Activated naive CD4-positive, alpha-beta T cell treated with anti-CD3 and anti-CD28 coated beads for 36 hours (primary cell): ENCODE data around the gene SNAP29. TPM values are rescaled to one million over a fixed set of nuclear protein-coding genes. Genes with fewer than 3 reads are reported as not detected.
A peak's percentile ranks its signal among the peaks of the same experiment; 100 is the strongest.

Experiments
- CTCF ChIA-PET: fragments of 350-600 bp; sonication (Branson Sonifier 250); formaldehyde crosslinking; loops from one replicate; lab custom pipeline; 2021; ENCODE audit warnings: antibody characterized with exemption; lab: Charles Lee
- DNase-seq: peaks from one replicate; pipeline ENCODE4 v3.0.0-alpha.2; 2020
- H3K27ac Mint-ChIP-seq: one replicate; pipeline ENCODE4 v1.8.0; 2021; ENCODE audit warnings: mild to moderate bottlenecking, mixed read lengths
- H3K27me3 Mint-ChIP-seq: one replicate; pipeline ENCODE4 v1.8.0; 2021; ENCODE audit warnings: low read depth, mixed read lengths
- H3K36me3 Mint-ChIP-seq: one replicate; pipeline ENCODE4 v1.8.0; 2021; ENCODE audit warnings: low read depth, mixed read lengths
- H3K4me1 Mint-ChIP-seq: one replicate; pipeline ENCODE4 v1.8.0; 2021; ENCODE audit warnings: low read depth, mixed read lengths
- H3K4me3 Mint-ChIP-seq: one replicate; pipeline ENCODE4 v1.8.0; 2021; ENCODE audit warnings: mild to moderate bottlenecking, moderate library complexity, mixed read lengths
- H3K9me3 Mint-ChIP-seq: one replicate; pipeline ENCODE4 v1.8.0; 2021; ENCODE audit warnings: mixed read lengths
- intact Hi-C: fragments of 100-400 bp; cut with micrococcal nuclease; formaldehyde crosslinking; loops from one replicate; pipeline ENCODE4 v1.15.1; 2023
- total RNA-seq, 2 experiments: library from RNA; stranded (reverse); gene quantifications; one replicate each; pipeline ENCODE4 v1.2.3, GENCODE V29; 2021

Gene SNAP29
- total RNA-seq, 2 experiments from 2014 or later = 22.1 to 24.2 TPM

- H3K4me3 Mint-ChIP-seq = no peak overlapping the region
- no peaks in the 10 kb centered on the region for H3K9me3 Mint-ChIP-seq
- H3K27ac Mint-ChIP-seq = no peak overlapping the region
- DNase-seq = no peak
- intact Hi-C loops = no loop called here
- no peaks in the 10 kb centered on the region for H3K27me3 Mint-ChIP-seq
- CTCF ChIA-PET = interaction anchor here (1.5 to 1.7 kb wide), 2 partner anchors 9 to 144 kb away, joined by 3 to 6 read pairs; no protein-coding TSS in a partner anchor
- H3K4me1 Mint-ChIP-seq = no peaks in the 10 kb centered on the region
- peaks cover 12% of the 10 kb centered on the region for H3K36me3 Mint-ChIP-seq
These were observed 18.9 kb downstream of the SNAP29 start for GRCh38 chr22:20877715-20878114.

- no peaks in the 10 kb centered on the region for H3K9me3 Mint-ChIP-seq
- H3K27me3 Mint-ChIP-seq = no peaks in the 10 kb centered on the region
- H3K27ac Mint-ChIP-seq = no peak overlapping the region
- peaks cover 15% of the 10 kb centered on the region for H3K36me3 Mint-ChIP-seq
- CTCF ChIA-PET = interaction anchor here (0.9 kb wide), 1 partner anchor 222 kb away, joined by 3 read pairs; no protein-coding TSS in a partner anchor
- no peak overlapping the region for H3K4me3 Mint-ChIP-seq
- DNase-seq = no peak
- no peaks in the 10 kb centered on the region for H3K4me1 Mint-ChIP-seq
- intact Hi-C loops = no loop called here
These were observed 22.4 kb downstream of the SNAP29 start for GRCh38 chr22:20881231-20881630.

- peaks cover 10% of the 10 kb centered on the region for H3K36me3 Mint-ChIP-seq
- intact Hi-C loops = no loop called here
These were observed 23.3 kb downstream of the SNAP29 start for GRCh38 chr22:20881869-20882815.

GRCh38 chr22:20882855-20883254, 24.0 kb downstream of the SNAP29 start:
- H3K9me3 Mint-ChIP-seq = no peaks in the 10 kb centered on the region
- no peaks in the 10 kb centered on the region for H3K4me1 Mint-ChIP-seq
- intact Hi-C loops = no loop called here
- H3K4me3 Mint-ChIP-seq = no peak overlapping the region
- peaks cover 15% of the 10 kb centered on the region for H3K36me3 Mint-ChIP-seq
- no peaks in the 10 kb centered on the region for H3K27me3 Mint-ChIP-seq
- CTCF ChIA-PET = interaction anchor here (0.6 kb wide), 1 partner anchor 99 kb away, joined by 3 read pairs; no protein-coding TSS in a partner anchor
- DNase-seq = no peak
- H3K27ac Mint-ChIP-seq = no peak overlapping the region

More at GRCh38 chr22:20881869-20882815, 23.3 kb downstream of the SNAP29 start:
- DNase-seq = no peak
- Mint-ChIP-seq H3K27ac (no peak overlapping the region), H3K4me1 (no peaks in the 10 kb centered on the region), H3K27me3 (no peaks in the 10 kb centered on the region), H3K4me3 (no peak overlapping the region), H3K9me3 (no peaks in the 10 kb centered on the region)
- CTCF ChIA-PET = interaction anchor here (0.6 kb wide), 1 partner anchor 104 kb away, joined by 3 read pairs; no protein-coding TSS in a partner anchor

GRCh38 chr22:20884454-20884853, 25.6 kb downstream of the SNAP29 start:
- Mint-ChIP-seq H3K4me1 (no peaks in the 10 kb centered on the region), H3K4me3 (no peak overlapping the region), H3K9me3 (no peaks in the 10 kb centered on the region), H3K27ac (no peak overlapping the region), H3K36me3 (peaks cover 19% of the 10 kb centered on the region), H3K27me3 (no peaks in the 10 kb centered on the region)
- CTCF ChIA-PET = no interaction called here
- intact Hi-C loops = no loop called here
- DNase-seq = no peak

GRCh38 chr22:20885017-20885556, 26.3 kb downstream of the SNAP29 start:
- no peak overlapping the region for H3K27ac Mint-ChIP-seq
- H3K27me3 Mint-ChIP-seq = no peaks in the 10 kb centered on the region
- no peaks in the 10 kb centered on the region for H3K9me3 Mint-ChIP-seq
- CTCF ChIA-PET = interaction anchor here (0.9 kb wide), 1 partner anchor 141 kb away, joined by 3 read pairs; no protein-coding TSS in a partner anchor
- DNase-seq = no peak
- intact Hi-C loops = no loop called here
- no peaks in the 10 kb centered on the region for H3K4me1 Mint-ChIP-seq
- no peak overlapping the region for H3K4me3 Mint-ChIP-seq
- peaks cover 23% of the 10 kb centered on the region for H3K36me3 Mint-ChIP-seq

GRCh38 chr22:20885557-20886323, 26.9 kb downstream of the SNAP29 start:
- H3K4me1 Mint-ChIP-seq = no peaks in the 10 kb centered on the region
- intact Hi-C loops = no loop called here
- H3K27me3 Mint-ChIP-seq = no peaks in the 10 kb centered on the region
- H3K4me3 Mint-ChIP-seq = no peak overlapping the region
- H3K36me3 Mint-ChIP-seq = peaks cover 23% of the 10 kb centered on the region
- DNase-seq = peak; percentile 55
- CTCF ChIA-PET = interaction anchor here (0.6 to 1.4 kb wide), 9 partner anchors 9 to 152 kb away, joined by 3 to 5 read pairs (median 3); no protein-coding TSS in a partner anchor
- H3K27ac Mint-ChIP-seq = peak overlapping the region; percentile 19
- no peaks in the 10 kb centered on the region for H3K9me3 Mint-ChIP-seq

- CTCF ChIA-PET = no interaction called here
- DNase-seq = no peak
- intact Hi-C loops = no loop called here
- Mint-ChIP-seq H3K4me3 (no peak overlapping the region), H3K27ac (no peak overlapping the region), H3K4me1 (no peaks in the 10 kb centered on the region), H3K9me3 (no peaks in the 10 kb centered on the region), H3K27me3 (no peaks in the 10 kb centered on the region), H3K36me3 (peaks cover 23% of the 10 kb centered on the region)
These were observed 28.6 kb downstream of the SNAP29 start for GRCh38 chr22:20887375-20887774.

- intact Hi-C loops = no loop called here
- no peaks in the 10 kb centered on the region for H3K27me3 Mint-ChIP-seq
- no peak for DNase-seq
- H3K27ac Mint-ChIP-seq = no peak overlapping the region
- H3K4me1 Mint-ChIP-seq = no peaks in the 10 kb centered on the region
- no peak overlapping the region for H3K4me3 Mint-ChIP-seq
- CTCF ChIA-PET = interaction anchor here (1.1 kb wide), 1 partner anchor 105 kb away, joined by 3 read pairs; no protein-coding TSS in a partner anchor
- peaks cover 16% of the 10 kb centered on the region for H3K36me3 Mint-ChIP-seq
- H3K9me3 Mint-ChIP-seq = no peaks in the 10 kb centered on the region
These were observed 30.4 kb downstream of the SNAP29 start for GRCh38 chr22:20889025-20889704.

GRCh38 chr22:20889904-20890540, 31.2 kb downstream of the SNAP29 start:
- intact Hi-C loops = no loop called here
- Mint-ChIP-seq H3K27ac (no peak overlapping the region), H3K4me3 (no peak overlapping the region), H3K36me3 (peaks cover 13% of the 10 kb centered on the region), H3K4me1 (no peaks in the 10 kb centered on the region), H3K27me3 (peaks cover 2% of the 10 kb centered on the region), H3K9me3 (no peaks in the 10 kb centered on the region)
- DNase-seq = no peak
- CTCF ChIA-PET = interaction anchor here (1.1 kb wide), 1 partner anchor 106 kb away, joined by 3 read pairs; no protein-coding TSS in a partner anchor

GRCh38 chr22:20890975-20891374, 32.2 kb downstream of the SNAP29 start:
- Mint-ChIP-seq H3K4me1 (no peaks in the 10 kb centered on the region), H3K9me3 (no peaks in the 10 kb centered on the region), H3K4me3 (no peak overlapping the region), H3K27me3 (peaks cover 4% of the 10 kb centered on the region), H3K27ac (no peak overlapping the region), H3K36me3 (peaks cover 13% of the 10 kb centered on the region)
- intact Hi-C loops = no loop called here
- CTCF ChIA-PET = no interaction called here
- no peak for DNase-seq
